Measurements from ENCODE around the gene GRAMD4. TPM values are rescaled to one million over a fixed set of nuclear protein-coding genes. Genes with fewer than 3 reads are reported as not detected.

Gene GRAMD4
- polyA plus RNA-seq, 3 donors = 9.5 to 33.3 (median 12.6) TPM

- no peak overlapping the region for H3K27ac ChIP-seq (ENCODE audit: low read depth in 1 of 2, low read length in 2 of 2)
- H3K27ac Mint-ChIP-seq = peak overlapping the region in 4 of 7 donors; percentile 15 to 69 (median 51)
- no peak for DNase-seq
- H3K9me3 Mint-ChIP-seq = peaks cover 0 to 3% (median 0%) of the 10 kb centered on the region in 7 donors
- no peak overlapping the region for H3K4me3 Mint-ChIP-seq
- peaks cover 58 to 80% of the 10 kb centered on the region in 2 donors for H3K36me3 Mint-ChIP-seq
- peaks cover 45% of the 10 kb centered on the region for H3K79me2 ChIP-seq (ENCODE audit: insufficient read depth, low read length)
- 97% methylated on average over 17 of the region's 21 CpGs for WGBS (ENCODE audit: insufficient coverage)
- no peaks in the 10 kb centered on the region for H3K4me1 Mint-ChIP-seq
- intact Hi-C loops (cut with micrococcal nuclease) = no loop called here
- H3K27me3 Mint-ChIP-seq (ENCODE audit: low read depth in 3 of 3) = no peaks in the 10 kb centered on the region
- H2AFZ ChIP-seq (ENCODE audit: insufficient read depth, low read depth, low read length, poor library complexity, severe bottlenecking) = no peak overlapping the region
- TF ChIP-seq, protein P1, sequence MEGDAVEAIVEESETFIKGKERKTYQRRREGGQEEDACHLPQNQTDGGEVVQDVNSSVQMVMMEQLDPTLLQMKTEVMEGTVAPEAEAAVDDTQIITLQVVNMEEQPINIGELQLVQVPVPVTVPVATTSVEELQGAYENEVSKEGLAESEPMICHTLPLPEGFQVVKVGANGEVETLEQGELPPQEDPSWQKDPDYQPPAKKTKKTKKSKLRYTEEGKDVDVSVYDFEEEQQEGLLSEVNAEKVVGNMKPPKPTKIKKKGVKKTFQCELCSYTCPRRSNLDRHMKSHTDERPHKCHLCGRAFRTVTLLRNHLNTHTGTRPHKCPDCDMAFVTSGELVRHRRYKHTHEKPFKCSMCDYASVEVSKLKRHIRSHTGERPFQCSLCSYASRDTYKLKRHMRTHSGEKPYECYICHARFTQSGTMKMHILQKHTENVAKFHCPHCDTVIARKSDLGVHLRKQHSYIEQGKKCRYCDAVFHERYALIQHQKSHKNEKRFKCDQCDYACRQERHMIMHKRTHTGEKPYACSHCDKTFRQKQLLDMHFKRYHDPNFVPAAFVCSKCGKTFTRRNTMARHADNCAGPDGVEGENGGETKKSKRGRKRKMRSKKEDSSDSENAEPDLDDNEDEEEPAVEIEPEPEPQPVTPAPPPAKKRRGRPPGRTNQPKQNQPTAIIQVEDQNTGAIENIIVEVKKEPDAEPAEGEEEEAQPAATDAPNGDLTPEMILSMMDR (IDR thresholded peaks at IDR 0.05) = no peak
- H3K36me3 ChIP-seq (replicated peaks in 1 of 2; ENCODE audit: control insufficient read depth in 1 of 2, insufficient read depth in 2 of 2, low read length in 2 of 2) = peaks cover 41 to 78% of the 10 kb centered on the region in 2 donors
- H4K20me1 ChIP-seq (ENCODE audit: insufficient read depth, low read length) = peaks cover 93% of the 10 kb centered on the region
- H3K4me3 ChIP-seq (replicated peaks in 1 of 3; ENCODE audit: low read depth in 2 of 3, low read length in 3 of 3) = no peak overlapping the region
- H3K9ac ChIP-seq (ENCODE audit: insufficient read depth, low read length, poor library complexity, severe bottlenecking) = no peak overlapping the region
- no peaks in the 10 kb centered on the region for H3K9me3 ChIP-seq (replicated peaks in 1 of 2; ENCODE audit: control insufficient read depth in 1 of 2, insufficient read depth in 1 of 2, low read length in 2 of 2)
- H3K4me2 ChIP-seq (replicated peaks; ENCODE audit: extremely low read depth, low read length, poor library complexity, severe bottlenecking) = no peak overlapping the region
- H3K27me3 ChIP-seq (ENCODE audit: control insufficient read depth in 2 of 2, insufficient read depth in 2 of 2, low read length in 2 of 2) = no peaks in the 10 kb centered on the region
- no peaks in the 10 kb centered on the region for H3K4me1 ChIP-seq (ENCODE audit: control insufficient read depth in 1 of 2, insufficient read depth in 2 of 2, low read length in 2 of 2)
Measured at GRCh38 chr22:46637711-46638600, 17.8 kb downstream of the GRAMD4 start.

DNA sequence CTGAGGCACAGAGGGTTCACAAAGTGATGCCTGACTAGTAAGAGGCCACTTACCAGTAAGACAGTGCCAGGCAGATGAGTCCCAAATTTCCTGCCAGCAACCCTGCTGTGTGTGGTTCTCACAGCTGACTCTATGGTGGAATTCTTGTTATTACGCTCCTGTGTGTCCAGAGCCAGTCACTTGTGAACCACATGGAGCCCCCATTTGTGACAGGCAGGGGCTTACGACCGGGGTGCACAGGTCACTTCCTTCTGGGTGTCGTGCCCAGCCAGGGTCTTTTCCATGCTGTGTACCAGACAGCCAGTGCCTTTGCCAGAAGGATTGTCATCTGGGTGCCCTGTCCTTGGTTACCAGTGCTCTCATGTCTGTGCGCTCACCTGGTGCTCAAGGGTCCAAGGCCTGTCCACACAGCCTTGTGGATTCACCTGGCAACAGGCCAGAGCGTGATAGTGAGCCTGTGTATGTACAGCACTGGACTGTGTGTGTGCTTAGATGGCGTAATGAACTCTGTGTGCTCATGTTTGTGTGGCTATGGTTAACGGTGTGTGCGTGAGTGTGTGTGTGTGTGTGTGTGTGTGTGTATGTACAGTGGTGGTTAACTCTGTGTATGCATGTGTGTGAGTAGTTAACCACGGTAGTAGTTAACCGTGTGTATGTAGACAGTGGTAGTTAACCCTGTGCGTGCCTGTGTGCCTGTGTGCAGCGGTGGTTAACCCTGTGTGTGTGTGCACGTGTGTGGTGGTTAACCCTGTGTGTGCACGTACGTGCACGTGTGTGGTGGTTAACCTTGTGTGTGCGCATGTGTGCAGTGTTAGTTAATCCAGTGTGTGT, 18.6 kb downstream of the GRAMD4 start:
- peaks cover 0 to 6% (median 0%) of the 10 kb centered on the region in 7 donors for H3K9me3 Mint-ChIP-seq
- no peak for DNase-seq
- no peaks in the 10 kb centered on the region for H3K4me1 Mint-ChIP-seq
- no peak overlapping the region for H3K9ac ChIP-seq (ENCODE audit: insufficient read depth, low read length, poor library complexity, severe bottlenecking)
- H3K4me3 Mint-ChIP-seq = no peak overlapping the region
- no peaks in the 10 kb centered on the region for H3K27me3 ChIP-seq (ENCODE audit: control insufficient read depth in 2 of 2, insufficient read depth in 2 of 2, low read length in 2 of 2)
- intact Hi-C loops (cut with micrococcal nuclease) = no loop called here
- H3K27ac ChIP-seq (ENCODE audit: low read depth in 1 of 2, low read length in 2 of 2) = no peak overlapping the region
- H3K27me3 Mint-ChIP-seq (ENCODE audit: low read depth in 3 of 3) = no peaks in the 10 kb centered on the region
- H3K79me2 ChIP-seq (ENCODE audit: insufficient read depth, low read length) = peaks cover 53% of the 10 kb centered on the region
- no peaks in the 10 kb centered on the region for H3K9me3 ChIP-seq (replicated peaks in 1 of 2; ENCODE audit: control insufficient read depth in 1 of 2, insufficient read depth in 1 of 2, low read length in 2 of 2)
- TF ChIP-seq, protein P1 (IDR thresholded peaks at IDR 0.05) = no peak
- WGBS (ENCODE audit: insufficient coverage) = 77% methylated on average over 18 of the region's 18 CpGs
- peaks cover 93% of the 10 kb centered on the region for H4K20me1 ChIP-seq (ENCODE audit: insufficient read depth, low read length)
- H3K4me1 ChIP-seq (ENCODE audit: control insufficient read depth in 1 of 2, insufficient read depth in 2 of 2, low read length in 2 of 2) = no peaks in the 10 kb centered on the region
- H3K4me3 ChIP-seq (replicated peaks in 1 of 3; ENCODE audit: low read depth in 2 of 3, low read length in 3 of 3) = no peak overlapping the region
- H3K4me2 ChIP-seq (replicated peaks; ENCODE audit: extremely low read depth, low read length, poor library complexity, severe bottlenecking) = no peak overlapping the region
- H2AFZ ChIP-seq (ENCODE audit: insufficient read depth, low read depth, low read length, poor library complexity, severe bottlenecking) = no peak overlapping the region
- H3K36me3 ChIP-seq (replicated peaks in 1 of 2; ENCODE audit: control insufficient read depth in 1 of 2, insufficient read depth in 2 of 2, low read length in 2 of 2) = peaks cover 35 to 76% of the 10 kb centered on the region in 2 donors
- H3K27ac Mint-ChIP-seq = peak overlapping the region in 2 of 7 donors; percentile 15 to 69
- H3K36me3 Mint-ChIP-seq = peaks cover 63 to 76% of the 10 kb centered on the region in 2 donors

Data from CD14-positive monocyte (primary cell).